ENCODE data around the gene SLC12A8.

SLC12A8 gene

DNA sequence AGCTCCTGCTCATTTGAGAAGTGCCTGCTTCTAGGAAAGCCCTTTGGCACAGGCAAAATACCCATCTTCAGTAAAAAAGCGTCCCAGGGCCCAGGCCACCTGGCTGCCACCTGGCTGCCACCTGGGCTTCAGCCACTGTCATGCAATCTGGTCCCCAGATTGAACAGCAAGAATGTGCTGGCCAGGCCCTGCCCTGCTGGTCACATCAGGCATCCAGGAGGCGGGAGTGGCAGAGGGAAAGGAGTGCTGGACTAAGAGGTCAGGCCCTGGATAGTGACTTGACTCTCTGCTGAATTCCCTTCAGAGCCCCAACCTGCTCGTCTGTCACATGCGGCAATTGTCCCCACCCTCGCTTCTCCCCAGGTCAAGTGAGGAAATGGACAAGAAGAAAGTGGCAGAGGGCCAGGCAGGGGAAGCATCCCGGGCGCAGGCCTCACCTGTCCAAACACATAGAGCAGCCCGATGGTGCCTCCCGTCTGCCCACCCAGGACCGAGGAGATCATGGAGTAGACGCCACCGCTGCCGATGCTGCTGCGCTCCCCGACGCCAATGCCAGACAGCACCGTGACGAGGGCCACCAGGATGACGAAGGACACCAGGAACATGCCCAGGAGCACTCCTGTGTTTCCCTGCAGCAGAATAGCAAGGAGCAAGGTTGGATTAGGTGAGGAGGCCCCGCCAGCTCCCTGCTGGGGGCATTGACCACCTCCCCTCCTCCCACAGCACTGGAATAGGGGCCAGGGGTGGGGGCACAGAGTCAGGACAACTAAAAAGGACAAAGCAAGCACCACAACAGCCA lies 25.5 kb downstream of the SLC12A8 start:
- no peak for DNase-seq (ENCODE audit: low read depth)

- no peak for DNase-seq (ENCODE audit: low read depth)
Observed at GRCh38 chr3:125186261-125186787, 26.2 kb downstream of the SLC12A8 start.

GRCh38 chr3:125185805-125186204 lies 26.7 kb downstream of the SLC12A8 start:
- DNase-seq (ENCODE audit: low read depth) = no peak

DNA sequence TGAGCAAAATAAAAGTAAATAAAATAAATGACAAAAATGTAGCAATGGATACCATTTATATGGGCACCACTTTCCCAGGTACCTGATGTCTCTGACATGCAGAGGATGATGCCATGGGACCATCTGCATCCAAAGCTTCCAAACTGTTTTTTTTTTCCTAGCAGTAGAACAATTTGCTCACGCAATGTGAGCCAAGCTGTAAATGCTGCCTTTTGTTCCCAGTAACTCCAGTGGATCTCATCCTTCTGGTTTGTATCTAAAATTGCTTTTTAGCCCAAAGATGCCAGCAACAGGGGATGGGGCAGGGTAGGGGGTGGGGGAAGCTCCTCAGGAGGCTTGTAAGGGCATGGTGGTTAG lies 32.7 kb downstream of the SLC12A8 start:
- DNase-seq (ENCODE audit: low read depth) = no peak

- no peak for DNase-seq (ENCODE audit: low read depth)
Observed at GRCh38 chr3:125179143-125179883, 33.2 kb downstream of the SLC12A8 start.

DNA sequence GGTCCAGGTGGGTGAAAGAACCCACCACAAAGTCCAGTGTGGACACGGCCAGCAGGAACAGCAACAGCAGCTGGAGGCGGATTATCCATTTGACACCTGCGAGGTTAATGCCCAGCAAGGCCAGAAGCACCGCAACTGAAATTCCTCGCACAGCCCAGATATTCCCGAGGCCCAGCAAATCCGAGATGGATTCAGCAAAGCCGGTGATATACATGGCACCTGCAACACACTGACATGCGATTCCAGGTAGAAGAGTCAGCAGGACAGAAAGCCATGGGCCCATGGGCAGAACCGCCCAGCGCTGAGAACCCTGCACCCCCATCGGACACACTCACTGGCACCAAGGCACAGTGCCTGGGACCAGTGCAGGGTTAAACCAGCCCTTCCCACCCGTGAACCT lies 34.8 kb downstream of the SLC12A8 start:
- no peak for DNase-seq (ENCODE audit: low read depth)

DNA sequence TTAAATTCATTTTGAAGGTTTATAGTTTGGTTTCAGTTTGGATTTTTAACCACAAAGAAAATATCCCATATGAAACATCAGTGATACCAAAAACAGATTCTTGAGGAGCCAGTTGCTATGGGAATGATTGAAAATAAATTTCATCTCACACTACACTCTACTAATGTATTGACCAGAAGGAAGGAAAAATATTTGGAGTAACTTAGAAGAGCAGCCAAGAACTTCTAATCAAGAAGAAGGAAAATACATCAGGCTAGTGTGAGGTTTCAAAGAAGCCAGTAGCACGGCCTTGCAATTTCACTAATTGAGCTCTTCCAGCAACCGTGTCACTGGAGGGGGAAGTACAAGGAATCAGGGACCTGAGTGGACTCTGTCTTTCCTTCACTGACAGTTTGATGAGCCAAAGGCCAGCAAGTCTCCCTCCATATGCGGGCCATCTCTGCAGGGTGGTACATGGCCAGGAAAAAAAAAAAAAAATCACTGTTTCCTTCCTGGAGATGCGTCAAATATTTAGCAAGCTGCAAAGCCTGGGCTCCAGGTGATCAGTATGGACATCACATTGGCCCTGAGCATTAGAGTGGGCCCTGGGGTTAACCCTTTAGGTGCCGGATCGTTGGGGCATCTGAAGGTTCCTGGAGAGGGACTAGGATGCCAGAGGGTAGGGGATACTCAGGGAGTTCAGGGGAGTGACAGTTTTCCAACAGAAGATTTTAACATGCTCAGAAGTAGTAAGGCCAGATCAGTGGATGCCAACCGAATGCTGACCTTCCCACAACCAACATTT lies 37.1 kb downstream of the SLC12A8 start:
- no peak for DNase-seq (ENCODE audit: low read depth)

DNA sequence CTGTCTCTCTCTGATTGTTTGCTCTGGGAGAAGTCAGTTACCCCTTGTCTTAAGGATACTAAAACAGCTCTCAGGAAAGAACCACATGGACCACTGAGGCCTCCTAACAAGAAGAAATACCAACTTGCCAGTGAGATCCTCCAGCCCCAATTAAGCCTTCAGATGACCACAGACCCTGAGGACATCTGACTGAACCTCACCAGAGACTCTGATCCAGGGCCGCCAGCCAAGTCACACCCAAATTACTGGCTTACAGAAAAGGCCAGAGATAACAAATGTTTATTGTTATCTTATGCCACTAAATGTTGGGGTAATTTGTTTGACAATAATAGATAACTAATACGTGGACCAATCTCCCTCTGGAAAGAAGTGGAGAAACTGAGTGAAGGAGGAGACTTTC lies 40.2 kb downstream of the SLC12A8 start:
- DNase-seq (ENCODE audit: low read depth) = no peak

GRCh38 chr3:125168711-125169393 lies 43.7 kb downstream of the SLC12A8 start:
- no peak for DNase-seq (ENCODE audit: low read depth)

DNA sequence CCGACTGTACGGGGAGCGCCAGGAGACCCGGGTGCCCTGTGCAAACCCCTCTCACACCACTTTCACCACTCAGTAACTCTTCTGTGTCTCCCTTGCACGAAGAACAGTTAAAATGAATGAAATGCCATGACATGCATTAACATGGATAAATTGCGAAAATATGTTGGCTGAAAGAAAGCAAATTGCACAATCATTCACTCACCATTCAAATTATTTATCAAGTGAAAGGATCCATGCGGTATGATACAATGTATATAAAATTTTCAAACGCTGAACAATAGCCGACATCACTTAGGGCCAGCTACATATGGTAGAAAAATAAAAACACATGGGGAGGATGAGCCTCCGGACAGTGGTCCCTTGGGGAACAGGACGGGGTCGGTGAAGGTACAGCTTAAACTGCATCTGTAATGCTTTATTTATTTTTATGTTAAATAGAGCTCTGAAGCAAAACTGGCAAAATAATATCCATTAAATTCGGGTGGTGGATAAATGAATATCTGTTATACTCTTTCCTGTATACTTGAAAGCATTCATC lies 45.9 kb downstream of the SLC12A8 start:
- DNase-seq (ENCODE audit: low read depth) = no peak

DNA sequence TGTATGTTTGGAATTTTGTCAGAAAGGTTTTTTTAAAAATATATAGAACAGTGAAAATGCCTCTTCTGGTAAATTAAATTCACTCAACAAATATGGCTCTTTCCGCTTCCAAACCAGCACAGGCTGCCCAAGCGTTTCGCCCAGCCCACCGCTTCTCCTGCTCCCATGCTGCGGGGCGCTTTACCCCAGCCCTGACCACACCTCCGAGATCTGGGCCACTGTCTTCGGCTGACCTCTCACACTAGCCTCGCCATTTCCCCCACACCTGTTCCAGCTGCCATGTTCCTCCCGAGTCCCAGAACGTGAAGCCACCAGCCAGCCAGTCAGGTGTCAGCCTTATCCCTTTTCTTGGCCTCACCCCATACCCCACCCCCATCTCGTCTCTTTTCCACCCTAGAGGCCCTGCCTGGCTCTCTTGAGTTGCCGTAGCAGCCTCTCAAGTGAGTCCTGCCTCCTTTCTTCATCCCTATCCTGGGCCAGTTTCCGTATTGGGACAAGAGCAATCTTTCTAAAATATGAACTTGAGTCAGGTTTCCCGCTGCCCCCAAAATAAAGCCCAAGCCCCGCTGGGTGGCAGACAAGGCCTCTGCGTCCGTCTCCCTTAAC lies 46.5 kb downstream of the SLC12A8 start:
- DNase-seq (ENCODE audit: low read depth) = no peak

DNA sequence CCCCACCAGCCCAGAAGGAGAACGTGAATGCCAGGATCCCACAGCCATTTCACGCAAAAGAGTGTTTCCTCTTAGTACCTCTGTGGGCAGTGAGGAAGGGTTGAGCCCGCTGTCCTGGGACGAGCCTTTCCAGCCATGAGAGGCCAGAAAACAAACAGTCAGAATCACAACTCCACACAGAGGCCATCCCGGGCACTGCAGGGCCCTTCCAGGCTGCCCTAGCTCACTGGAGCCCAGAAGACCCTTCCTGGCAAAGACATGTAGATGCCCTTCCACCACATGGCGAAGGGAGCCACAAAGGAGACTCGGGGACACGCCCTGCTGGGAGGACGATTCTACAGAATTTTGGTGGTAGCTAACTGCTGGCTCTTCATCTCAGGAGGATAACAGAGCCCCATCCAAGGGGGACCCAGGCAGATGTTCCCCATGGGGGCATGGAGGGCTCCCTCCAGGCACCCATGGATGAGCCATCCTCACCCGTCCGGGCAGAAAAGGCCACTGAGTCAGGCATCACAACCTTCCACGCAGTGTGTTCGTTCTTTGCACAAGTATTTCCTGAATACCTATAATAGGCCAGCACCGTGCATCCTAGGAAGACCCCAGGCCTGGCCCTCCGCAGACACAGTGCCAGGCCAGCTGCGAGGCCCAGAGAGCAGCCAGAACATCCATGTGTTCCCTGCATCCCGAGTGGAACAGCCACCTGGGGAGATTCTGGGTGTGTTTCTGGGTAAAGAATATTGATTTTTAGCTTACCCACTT lies 47.2 kb downstream of the SLC12A8 start:
- no peak for DNase-seq (ENCODE audit: low read depth)

- DNase-seq (ENCODE audit: low read depth) = no peak
Observed at GRCh38 chr3:125163739-125164601, 48.6 kb downstream of the SLC12A8 start.

- DNase-seq (ENCODE audit: low read depth) = no peak
Observed at GRCh38 chr3:125161607-125162219, 50.8 kb downstream of the SLC12A8 start.

GRCh38 chr3:125160606-125161371 lies 51.8 kb downstream of the SLC12A8 start:
- DNase-seq (ENCODE audit: low read depth) = no peak

GRCh38 chr3:125157183-125157582 lies 55.4 kb downstream of the SLC12A8 start:
- DNase-seq (ENCODE audit: low read depth) = no peak

DNA sequence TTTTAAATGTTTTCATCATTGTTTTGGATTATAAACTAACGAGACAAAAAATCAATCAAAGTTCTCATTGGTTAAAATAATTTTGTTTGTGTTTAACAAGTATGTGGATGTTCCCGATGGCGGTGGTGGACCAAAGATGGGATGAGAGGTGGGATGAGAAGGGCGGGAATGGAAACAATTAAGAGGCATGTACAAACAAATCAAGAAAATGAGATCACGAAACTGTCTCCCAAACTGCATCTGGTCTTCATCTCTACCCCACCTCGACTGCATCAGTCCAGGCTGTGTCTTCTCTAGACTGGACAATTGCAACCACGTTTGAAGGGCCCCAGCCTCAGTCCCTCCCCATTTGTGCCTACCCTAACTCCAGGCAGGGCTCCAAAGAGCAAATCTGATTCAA lies 56.1 kb downstream of the SLC12A8 start:
- DNase-seq (ENCODE audit: low read depth) = no peak

DNA sequence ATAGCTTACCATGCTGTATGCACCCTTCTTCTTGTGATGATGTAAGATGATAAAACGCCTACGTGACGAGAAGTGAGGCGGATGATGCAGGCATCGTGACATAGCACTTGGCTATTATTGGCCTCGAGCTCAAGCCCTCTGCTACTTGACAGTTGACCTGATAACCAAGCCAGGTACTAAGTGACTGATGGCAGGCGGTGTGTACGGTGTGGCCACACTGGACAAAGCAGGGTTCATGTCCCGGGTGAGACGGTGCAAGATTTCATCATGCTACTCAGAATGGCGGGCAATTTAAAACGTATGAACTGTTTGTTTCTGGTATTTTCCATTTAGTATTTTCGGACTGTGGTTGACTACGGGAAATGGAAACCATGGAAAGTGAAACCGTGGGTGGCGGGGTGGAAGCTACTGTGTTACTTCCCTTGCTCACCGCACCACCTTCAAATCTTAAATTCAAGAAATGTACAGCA lies 57.7 kb downstream of the SLC12A8 start:
- no peak for DNase-seq (ENCODE audit: low read depth)

All from non-pigmented ciliary epithelial cell (primary cell).